HG03442 (cell line): ENCODE data around the gene ZBTB4.
"Not testable (repeated sequence)": the region's sequence is repeated elsewhere in the genome, so short reads cannot be mapped to it uniquely, and the experiment has no call there.

Experiments
- ATAC-seq: cut with Tn5 transposase; IDR thresholded peaks from one replicate; pipeline ENCODE4 v1.9.1; 2021; ENCODE audit warnings: mild to moderate bottlenecking, moderate library complexity; ENCODE audit not compliant: unreplicated experiment

Gene ZBTB4

DNA sequence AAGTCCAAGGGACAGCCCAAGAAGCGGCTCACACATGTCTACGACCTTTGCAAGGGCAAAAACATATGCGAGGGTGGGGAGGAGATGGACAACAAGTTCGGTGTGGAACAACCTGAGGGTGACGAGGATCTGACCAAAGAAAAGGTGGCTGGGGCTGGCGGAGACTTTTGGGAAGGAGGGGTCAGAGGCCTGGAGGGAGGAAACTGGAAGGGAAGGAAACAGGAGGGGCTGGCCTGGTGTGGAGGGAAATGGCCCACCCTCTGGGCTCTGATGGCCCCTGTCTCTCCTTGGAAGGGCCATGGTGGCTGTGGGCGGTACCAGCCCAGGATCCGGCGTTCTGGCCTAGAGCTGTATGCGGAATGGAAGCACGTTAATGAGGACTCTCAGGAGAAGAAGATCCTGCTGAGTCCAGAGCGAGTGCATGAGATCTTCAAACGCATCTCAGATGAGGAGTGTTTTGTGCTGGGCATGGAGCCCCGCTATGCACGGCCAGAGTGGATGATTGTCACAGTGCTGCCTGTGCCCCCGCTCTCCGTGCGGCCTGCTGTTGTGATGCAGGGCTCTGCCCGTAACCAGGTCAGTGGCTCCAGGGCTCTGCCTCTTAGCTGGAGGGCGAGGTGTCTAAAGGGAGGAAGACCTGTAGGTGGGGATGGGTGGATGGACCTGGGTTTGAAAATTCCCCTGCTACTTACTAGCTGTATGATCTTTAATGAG is 17.2 kb upstream of the ZBTB4 start:
- no peak for ATAC-seq

DNA sequence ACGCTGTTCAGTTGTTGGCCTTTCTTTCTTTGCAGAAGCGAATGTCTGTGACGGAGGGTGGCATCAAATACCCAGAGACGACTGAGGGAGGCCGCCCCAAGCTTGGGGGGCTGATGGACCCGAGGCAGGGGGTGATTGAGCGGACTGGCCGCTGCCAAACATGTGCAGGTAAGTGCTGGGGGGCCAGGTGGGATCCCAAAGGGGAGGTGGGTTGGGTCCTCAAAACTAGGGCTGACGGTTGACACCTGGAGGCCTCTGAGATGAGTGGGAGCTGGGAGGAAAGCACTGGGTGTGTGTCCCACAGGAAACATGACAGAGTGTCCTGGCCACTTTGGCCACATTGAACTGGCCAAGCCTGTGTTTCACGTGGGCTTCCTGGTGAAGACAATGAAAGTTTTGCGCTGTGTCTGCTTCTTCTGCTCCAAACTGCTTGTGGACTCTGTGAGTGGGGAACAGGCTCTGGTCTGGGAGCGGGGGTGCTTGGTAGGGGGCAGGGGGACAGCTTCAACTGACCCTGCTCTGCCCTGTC is 16.5 kb upstream of the ZBTB4 start:
- no peak for ATAC-seq

DNA sequence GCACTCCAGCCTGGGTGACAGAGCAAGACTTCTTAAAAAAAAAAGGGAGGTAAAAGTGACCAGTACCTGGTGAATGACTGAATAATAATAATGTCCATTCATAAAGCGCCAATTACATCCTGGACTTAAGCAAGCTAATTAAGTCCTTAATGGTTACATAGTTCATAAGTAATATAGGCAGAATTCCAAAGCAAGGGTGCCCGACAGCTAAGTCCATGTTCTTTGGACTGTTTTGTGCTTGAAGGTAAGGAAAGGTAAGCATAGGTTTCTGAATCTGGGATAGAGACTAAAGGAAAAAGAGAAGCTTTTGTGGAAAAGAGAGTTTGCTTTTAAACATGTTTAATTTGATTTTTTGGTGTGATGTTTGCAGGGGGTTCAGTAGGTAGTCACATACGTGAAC is 14.5 kb upstream of the ZBTB4 start:
- no peak for ATAC-seq

DNA sequence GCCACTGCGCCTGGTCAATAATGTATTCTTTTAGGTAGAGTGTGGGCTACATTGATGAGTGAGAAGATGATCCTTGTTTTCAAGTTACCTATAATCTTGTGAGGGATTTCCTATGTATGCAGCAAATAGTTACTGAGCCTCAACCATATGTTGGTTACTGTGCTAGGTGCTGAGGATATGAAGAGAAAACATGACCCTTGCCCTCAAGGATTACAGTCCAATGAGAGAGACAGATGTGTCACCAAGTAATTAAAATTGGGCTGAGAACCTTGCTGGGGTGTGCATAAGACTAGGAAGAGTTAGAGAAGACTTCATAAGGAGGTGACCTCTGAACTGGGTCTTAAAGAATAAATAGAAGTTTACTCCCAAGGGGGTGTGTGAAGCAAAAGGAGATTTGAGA is 12.2 kb upstream of the ZBTB4 start:
- no peak for ATAC-seq

DNA sequence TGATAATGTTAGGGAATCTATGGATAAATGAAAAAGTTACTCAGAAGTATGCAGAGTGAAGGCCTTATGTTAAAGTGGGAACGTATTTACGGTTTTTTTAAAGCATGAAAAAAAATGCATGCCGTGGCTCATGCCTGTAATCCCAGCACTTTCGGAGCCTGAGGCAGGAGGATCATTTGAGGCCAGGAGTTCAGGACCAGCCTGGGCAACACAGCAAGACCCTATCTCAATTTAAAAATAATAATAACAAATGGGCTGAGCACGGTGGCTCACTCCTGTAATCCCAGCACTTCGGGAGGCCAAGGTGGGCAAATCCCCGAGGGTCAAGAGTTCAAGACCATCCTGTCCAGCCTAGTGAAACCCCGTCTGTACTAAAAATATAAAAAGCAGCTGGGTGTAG is 10.7 kb upstream of the ZBTB4 start:
- ATAC-seq = no peak

GRCh38 chr17:7486181-7486580 is 6.8 kb upstream of the ZBTB4 start:
- ATAC-seq = no peak

- ATAC-seq = no peak
These were observed 5.5 kb upstream of the ZBTB4 start for GRCh38 chr17:7484919-7485377.

- ATAC-seq = peak; percentile 57
These were observed 4.9 kb upstream of the ZBTB4 start, which contains the start of gene POLR2A for GRCh38 chr17:7484067-7484918. TSS of gene POLR2A (plus strand) at chr17:7484366.

DNA sequence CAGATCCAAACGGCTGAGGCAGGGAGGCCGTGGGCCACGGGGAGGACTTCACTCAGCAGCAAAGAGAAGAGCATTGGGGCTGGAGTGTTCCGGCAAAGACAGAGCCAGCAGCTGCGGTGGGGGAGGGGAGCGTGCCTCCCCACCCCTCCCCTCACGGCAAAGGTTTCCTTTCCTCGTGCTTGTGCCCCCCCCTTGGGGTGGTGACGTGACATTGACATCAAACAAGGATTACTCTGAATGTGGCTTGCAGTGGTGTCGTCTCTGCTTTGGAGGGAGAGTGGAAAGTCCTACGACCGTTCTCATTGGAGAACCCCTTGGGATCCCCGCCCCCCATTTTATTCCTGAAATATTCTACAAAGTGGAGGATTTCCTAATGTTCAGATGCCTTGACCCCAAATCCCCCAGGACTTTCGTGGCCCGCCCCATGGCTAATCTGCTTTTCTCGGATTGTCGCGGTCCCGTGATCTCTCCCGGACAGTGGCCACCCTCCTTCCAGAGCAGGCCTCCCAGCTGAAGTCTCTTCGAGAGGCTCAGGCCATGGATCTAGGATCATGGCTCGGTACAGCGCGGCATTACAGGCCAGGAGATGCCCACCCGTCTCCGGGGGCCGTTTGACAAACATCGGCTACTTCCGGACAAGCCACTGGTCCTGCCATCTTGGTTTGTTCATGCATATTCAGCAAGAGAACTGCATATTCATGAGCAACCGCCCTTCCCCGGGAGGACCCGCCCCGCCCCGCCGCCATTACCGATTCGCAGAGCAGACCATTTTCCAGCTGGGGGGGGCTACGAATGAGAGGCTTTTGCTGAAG is 4.0 kb upstream of the ZBTB4 start:
- peak; percentile 35 for ATAC-seq

DNA sequence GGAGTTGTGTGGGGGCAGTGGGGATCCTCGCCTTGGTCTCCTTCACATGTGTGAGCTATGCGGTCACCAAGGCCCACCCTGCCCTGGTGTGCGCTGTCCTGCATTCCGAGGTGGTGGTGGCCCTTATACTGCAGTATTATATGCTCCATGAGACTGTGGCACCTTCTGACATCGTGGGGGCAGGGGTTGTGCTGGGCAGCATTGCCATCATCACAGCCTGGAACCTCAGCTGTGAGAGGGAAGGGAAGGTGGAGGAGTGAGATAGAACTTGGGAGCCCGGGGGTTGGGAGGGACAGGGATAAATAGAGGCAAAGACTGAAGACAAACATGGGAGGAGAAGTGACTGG is 3.3 kb upstream of the ZBTB4 start:
- ATAC-seq = not testable (repeated sequence)

- ATAC-seq = not testable (repeated sequence)
These were observed 2.7 kb upstream of the ZBTB4 start for GRCh38 chr17:7481842-7482741.

DNA sequence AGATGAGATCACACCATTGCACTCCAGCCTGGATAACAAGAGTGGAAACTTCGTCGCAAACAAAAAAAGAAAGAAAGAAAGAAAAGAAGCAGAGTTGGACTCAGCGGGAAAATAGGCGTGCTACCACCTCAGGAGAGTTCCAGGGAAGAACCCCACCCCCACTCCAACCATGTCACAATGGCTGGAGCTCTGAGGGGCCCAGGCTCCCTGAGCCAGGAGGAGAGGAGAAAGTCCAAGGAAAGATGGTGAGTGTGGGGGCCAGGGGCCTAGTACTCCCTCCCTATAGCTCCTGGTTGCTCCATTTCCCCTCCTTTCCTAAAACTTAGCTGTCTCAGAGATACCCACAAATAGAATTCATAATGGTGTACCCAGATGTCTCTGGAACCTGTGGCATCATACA is 1.8 kb upstream of the ZBTB4 start, which contains the start of gene SLC35G6:
Gene SLC35G6, plus strand, starts transcription at position 172 of the 400 bp plus-strand sequence. Its CDS starts 71 bp downstream, at position 243.
- not testable (repeated sequence) for ATAC-seq

GRCh38 chr17:7480089-7480384 is 606 bp upstream of the ZBTB4 start:
- ATAC-seq = no peak

GRCh38 chr17:7478276-7479212 is 887 bp downstream of the ZBTB4 start:
- no peak for ATAC-seq

DNA sequence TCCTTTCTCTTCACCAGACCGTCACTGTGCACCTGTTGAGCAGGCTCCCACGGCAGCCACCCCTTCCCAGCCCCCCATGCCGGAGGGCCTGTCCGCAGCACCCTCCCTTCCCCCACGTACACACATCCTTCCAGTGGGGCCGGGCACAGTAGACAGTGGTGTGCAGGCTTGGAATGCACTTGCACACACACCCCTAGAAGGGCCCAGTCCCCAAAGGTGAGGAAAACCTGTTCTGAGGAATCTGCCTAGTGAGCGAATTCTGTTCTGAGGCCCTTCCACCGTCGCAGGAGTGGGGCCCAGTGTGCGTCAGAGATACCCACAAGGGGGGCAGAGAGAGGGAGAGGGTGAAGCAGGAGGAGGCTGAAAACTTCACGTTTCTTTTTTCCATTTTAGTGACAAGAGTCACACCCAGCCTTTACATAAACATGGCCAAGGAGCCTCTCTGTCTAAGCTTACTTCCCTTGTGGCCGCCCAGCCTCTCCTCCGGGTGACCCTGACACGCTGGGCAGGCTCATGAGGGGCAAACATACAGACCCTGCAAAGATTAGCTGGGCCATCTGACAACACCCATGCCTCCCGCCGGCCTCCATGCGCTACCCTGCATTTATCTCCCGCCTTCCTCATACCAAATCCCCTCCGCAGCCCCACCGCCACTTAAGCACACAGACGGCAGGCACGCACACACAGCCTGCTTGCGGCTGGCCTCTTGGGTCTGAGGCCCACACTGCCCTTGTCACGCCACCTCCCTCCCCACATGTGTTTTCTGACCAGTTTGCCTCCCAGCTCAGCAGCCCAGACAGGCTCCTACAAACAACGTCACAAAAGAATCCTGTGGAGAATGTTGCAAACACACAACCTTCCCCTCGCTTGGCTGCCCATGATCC is 1.8 kb downstream of the ZBTB4 start:
- no peak for ATAC-seq

- ATAC-seq = no peak
These were observed 2.5 kb downstream of the ZBTB4 start for GRCh38 chr17:7476951-7477350.

GRCh38 chr17:7476494-7476893 is 2.9 kb downstream of the ZBTB4 start:
- ATAC-seq = no peak
